IMR-90 (cell line): Measurements from ENCODE around the gene CDKL5. TPM values are rescaled to one million over a fixed set of nuclear protein-coding genes. Genes with fewer than 3 reads are reported as not detected.

ENCODE experiments used
- ATAC-seq: fragments of 200-7000 bp; cut with Tn5 transposase; 2 replicates; pipeline ENCODE4 v1.9.1; 2020; ENCODE audit warnings: low read depth, mild to moderate bottlenecking, moderate library complexity
- BruUV-seq: library from RNA; stranded (reverse); fragments of 400-500 nt; replicated peaks from 2 replicates; lab custom pipeline; 2021; lab: Mats Ljungman, UMichigan
- CTCF ChIA-PET: fragments of 300-600 bp; formaldehyde crosslinking; extraction: SDS; loops from one replicate; lab custom pipeline; 2021; ENCODE audit warnings: antibody characterized with exemption; lab: Yijun Ruan, JAX
- POLR2A ChIA-PET: fragments of 300-600 bp; sonication (Branson Sonifier 250); formaldehyde crosslinking; loops from one replicate; lab custom pipeline; 2022; ENCODE audit warnings: antibody characterized with exemption; ENCODE audit not compliant: unreplicated experiment; lab: Charles Lee
- DNase-seq: peaks from one replicate; pipeline ENCODE4 v3.0.0; 2013
- H2AFZ ChIP-seq: replicated peaks from 2 replicates; pipeline ENCODE3; 2013; ENCODE audit warnings: low read length, mild to moderate bottlenecking; ENCODE audit not compliant: poor library complexity
- H2AK5ac ChIP-seq: 2 replicates; pipeline ENCODE4 v1.6.1; 2013; ENCODE audit warnings: low read depth, low read length, inconsistent platforms
- H2AK9ac ChIP-seq: replicated peaks from 2 replicates; pipeline ENCODE3; 2013; ENCODE audit warnings: mild to moderate bottlenecking, low read depth, low read length, moderate library complexity; ENCODE audit not compliant: poor library complexity
- H2BK120ac ChIP-seq: 2 replicates; pipeline ENCODE4 v1.6.1; 2013; ENCODE audit warnings: low read depth, low read length, inconsistent platforms
- H2BK15ac ChIP-seq: 3 replicates; pipeline ENCODE4 v1.6.1; 2013; ENCODE audit warnings: low read depth, low read length, inconsistent platforms
- H2BK20ac ChIP-seq: 2 replicates; pipeline ENCODE4 v1.6.1; 2013; ENCODE audit warnings: low read depth, mild to moderate bottlenecking, inconsistent platforms, low read length, moderate library complexity
- H2BK5ac ChIP-seq: 2 replicates; pipeline ENCODE4 v1.6.1; 2013; ENCODE audit warnings: mild to moderate bottlenecking, low read depth, low read length, inconsistent platforms; ENCODE audit not compliant: poor library complexity, severe bottlenecking
- H3K14ac ChIP-seq: replicated peaks from 2 replicates; pipeline ENCODE4 v1.6.1; 2013; ENCODE audit warnings: low read depth, low read length, inconsistent platforms
- H3K18ac ChIP-seq: 2 replicates; pipeline ENCODE4 v1.6.1; 2013; ENCODE audit warnings: low read depth, low read length, control low read depth
- H3K23ac ChIP-seq: 2 replicates; pipeline ENCODE4 v1.6.1; 2013; ENCODE audit warnings: low read depth, low read length, inconsistent platforms
- H3K27ac ChIP-seq: 2 replicates; pipeline ENCODE4 v1.5.1; 2013; ENCODE audit warnings: mild to moderate bottlenecking, control low read depth, low read length; ENCODE audit not compliant: insufficient read depth
- H3K27me3 ChIP-seq: 2 replicates; pipeline ENCODE4 v1.6.1; 2013; ENCODE audit warnings: low read length; ENCODE audit not compliant: control insufficient read depth, insufficient read depth
- H3K36me3 ChIP-seq: 2 replicates; pipeline ENCODE4 v1.6.1; 2013; ENCODE audit warnings: low read length, mixed read lengths; ENCODE audit not compliant: control insufficient read depth, insufficient read depth
- H3K4ac ChIP-seq: 2 replicates; pipeline ENCODE4 v1.6.1; 2013; ENCODE audit warnings: low read depth, low read length, inconsistent platforms
- H3K4me1 ChIP-seq: 2 replicates; pipeline ENCODE4 v1.6.1; 2013; ENCODE audit warnings: low read length, mixed read lengths; ENCODE audit not compliant: control insufficient read depth, insufficient read depth
- H3K4me2 ChIP-seq: 2 replicates; pipeline ENCODE4 v1.6.1; 2013; ENCODE audit warnings: low read depth, mild to moderate bottlenecking, control low read depth, low read length, moderate library complexity
- H3K4me3 ChIP-seq: 2 replicates; pipeline ENCODE4 v1.5.1; 2013; ENCODE audit warnings: low read depth, mild to moderate bottlenecking, control low read depth, low read length, moderate library complexity; ENCODE audit not compliant: insufficient read depth
- H3K56ac ChIP-seq: 2 replicates; pipeline ENCODE4 v1.6.1; 2013; ENCODE audit warnings: low read length, inconsistent platforms; ENCODE audit not compliant: insufficient read depth; ENCODE audit errors: extremely low read depth
- H3K79me1 ChIP-seq, 2 experiments: 2 replicates each; pipeline ENCODE4 v1.6.1; 2013; ENCODE audit warnings: low read length in 2 of 2, inconsistent platforms in 1 of 2, low read depth in 1 of 2
- H3K9ac ChIP-seq: 2 replicates; pipeline ENCODE4 v1.6.1; 2013; ENCODE audit warnings: low read depth, low read length, control low read depth
- H3K9me1 ChIP-seq: 2 replicates; pipeline ENCODE4 v1.6.1; 2013; ENCODE audit warnings: low read length, inconsistent platforms; ENCODE audit not compliant: insufficient read depth
- H3K9me3 ChIP-seq: 2 replicates; pipeline ENCODE4 v1.6.1; 2013; ENCODE audit warnings: low read length; ENCODE audit not compliant: control insufficient read depth, insufficient read depth
- H4K20me1 ChIP-seq: 2 replicates; pipeline ENCODE4 v1.6.1; 2013; ENCODE audit warnings: low read length, inconsistent platforms; ENCODE audit not compliant: insufficient read depth
- H4K5ac ChIP-seq: 2 replicates; pipeline ENCODE4 v1.6.1; 2013; ENCODE audit warnings: mild to moderate bottlenecking, low read depth, low read length, control low read depth
- H4K8ac ChIP-seq, 2 experiments: 2 replicates each; pipeline ENCODE4 v1.6.1; 2013; ENCODE audit warnings: low read depth in 2 of 2, low read length in 2 of 2, control low read depth in 1 of 2, inconsistent platforms in 1 of 2
- H4K91ac ChIP-seq: 2 replicates; pipeline ENCODE4 v1.6.1; 2013; ENCODE audit warnings: low read depth, low read length, inconsistent platforms; ENCODE audit not compliant: insufficient read depth
- BHLHE40 ChIP-seq: fragments of 150-350 bp; IDR thresholded peaks from 2 replicates; pipeline ENCODE4 v1.6.1; 2016; ENCODE audit warnings: mild to moderate bottlenecking, low read depth, low read length
- CHD1 ChIP-seq: IDR thresholded peaks from 2 replicates; pipeline ENCODE4 v1.6.1; 2012; ENCODE audit warnings: low read depth, low read length, improper control_type of control experiment
- FOS ChIP-seq: fragments of 150-350 bp; IDR thresholded peaks from 2 replicates; pipeline ENCODE4 v1.6.1; 2016; ENCODE audit warnings: low read depth, low read length
- POLR2A ChIP-seq: IDR thresholded peaks from 2 replicates; pipeline ENCODE4 v1.6.1; 2012; ENCODE audit warnings: mild to moderate bottlenecking, low read depth, low read length
- RAD21 ChIP-seq: IDR thresholded peaks from 2 replicates; pipeline ENCODE4 v1.6.1; 2012; ENCODE audit warnings: low read length, improper control_type of control experiment
- RCOR1 ChIP-seq: IDR thresholded peaks from 2 replicates; pipeline ENCODE4 v1.6.1; 2012; ENCODE audit warnings: mild to moderate bottlenecking, low read length, improper control_type of control experiment; ENCODE audit not compliant: insufficient replicate concordance
- RFX5 ChIP-seq: IDR thresholded peaks from 2 replicates; pipeline ENCODE4 v1.8.0; 2012; ENCODE audit warnings: low read depth, mild to moderate bottlenecking, low read length, moderate library complexity
- WGBS, 2 experiments: methylation state at CpG; one replicate each; pipeline versions ENCODE4 v1.1.5 to v1.1.7; 2013; ENCODE audit warnings: missing lambda C conversion rate in 2 of 2; ENCODE audit not compliant: insufficient read length in 1 of 2; ENCODE audit errors: extremely low coverage in 2 of 2; 5-methylcytosine and 5-hydroxymethylcytosine counted together
- dilution Hi-C: fragments of 300-500 bp; cut with HindIII; formaldehyde crosslinking; loops from one replicate; pipeline ENCODE4 v1.14.3; 2018; ENCODE audit warnings: low sequenced_read_pairs; ENCODE audit not compliant: unreplicated experiment
- in situ Hi-C: fragments of 300-500 bp; cut with MboI; formaldehyde crosslinking; loops from 3 replicates; pipeline ENCODE4 v1.14.3; 2019; ENCODE audit warnings: low sequenced_read_pairs, inconsistent platforms, mixed read lengths
- intact Hi-C: fragments of 100-400 bp; cut with micrococcal nuclease; formaldehyde crosslinking; loops from 2 replicates; pipeline ENCODE4 v1.10.0; 2022
- polyA plus RNA-seq, 3 experiments: library from polyadenylated mRNA; depleted of rRNA; stranded (reverse); fragments of >200 nt; gene quantifications; 2 replicates each; pipeline ENCODE4 v1.2.3, GENCODE V29; 2012; ENCODE audit warnings: low replicate concordance in 1 of 3
- total RNA-seq: library from RNA; depleted of rRNA; stranded (reverse); fragments of >200 nt; gene quantifications from 2 replicates; pipeline ENCODE4 v1.2.3, GENCODE V29; 2012
- TF ChIP-seq, protein P1 (sequence below): fragments of 150-350 bp; IDR thresholded peaks from 2 replicates; pipeline ENCODE4 v1.6.1; 2017; ENCODE audit warnings: mild to moderate bottlenecking, antibody characterized with exemption, low read length, low read depth
- TF ChIP-seq, protein P2 (sequence below): conservative IDR thresholded peaks from 2 replicates; pipeline ENCODE4 v1.5.1; 2012; ENCODE audit warnings: mild to moderate bottlenecking, low read depth, low read length, improper control_type of control experiment

CDKL5 gene
- total and polyA plus RNA-seq, 2 of the 4 experiments (the other 2 are of a cell fraction) = 3.5 to 9.7 TPM

DNA sequence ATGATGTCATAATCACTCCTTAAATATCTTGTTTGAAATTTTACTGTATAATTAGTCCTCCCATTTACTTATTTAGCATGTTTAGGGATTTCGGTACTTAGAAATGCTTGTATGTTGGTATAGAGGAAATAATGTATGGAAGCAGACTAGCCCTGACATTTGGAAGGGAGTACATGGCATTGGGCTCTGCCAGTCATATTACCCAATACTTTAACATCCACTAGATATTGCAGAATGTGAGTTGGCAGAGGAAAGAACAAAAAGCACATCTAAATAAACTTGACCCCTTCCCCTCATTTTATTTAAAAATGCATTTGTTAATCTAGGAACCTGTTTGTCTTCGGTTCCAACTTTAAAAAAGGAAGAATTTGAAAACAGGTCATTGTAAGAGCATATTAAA lies 168.7 kb downstream of the CDKL5 start:
- Histone ChIP-seq H2BK5ac (no peak overlapping the region), H3K4me1 (no peaks in the 10 kb centered on the region), H3K27me3 (no peaks in the 10 kb centered on the region), H3K27ac (no peak overlapping the region), H2BK20ac (no peak overlapping the region), H3K4ac (no peak overlapping the region), H4K20me1 (no peaks in the 10 kb centered on the region), H3K4me3 (no peak overlapping the region), H3K14ac (no peak overlapping the region), H3K4me2 (no peak overlapping the region), H2AK9ac (no peak overlapping the region), H4K5ac (no peak overlapping the region), H2BK15ac (no peak overlapping the region), H2BK120ac (no peak overlapping the region), H4K8ac (no peak overlapping the region), H3K79me1 (no peaks in the 10 kb centered on the region), H3K56ac (no peak overlapping the region), H4K91ac (no peak overlapping the region), H3K23ac (no peak overlapping the region), H2AFZ (no peak overlapping the region), H3K9ac (no peak overlapping the region), H2AK5ac (no peak overlapping the region), H3K18ac (no peak overlapping the region), H3K36me3 (no peaks in the 10 kb centered on the region; the same call in 1 of the 2 replicates), H3K9me1 (no peaks in the 10 kb centered on the region), H3K9me3 (no peaks in the 10 kb centered on the region)
- TF ChIP-seq BHLHE40 = no peak
- TF ChIP-seq RFX5 = no peak
- no peak for TF ChIP-seq FOS
- TF ChIP-seq RAD21 = no peak
- TF ChIP-seq, protein P1, sequence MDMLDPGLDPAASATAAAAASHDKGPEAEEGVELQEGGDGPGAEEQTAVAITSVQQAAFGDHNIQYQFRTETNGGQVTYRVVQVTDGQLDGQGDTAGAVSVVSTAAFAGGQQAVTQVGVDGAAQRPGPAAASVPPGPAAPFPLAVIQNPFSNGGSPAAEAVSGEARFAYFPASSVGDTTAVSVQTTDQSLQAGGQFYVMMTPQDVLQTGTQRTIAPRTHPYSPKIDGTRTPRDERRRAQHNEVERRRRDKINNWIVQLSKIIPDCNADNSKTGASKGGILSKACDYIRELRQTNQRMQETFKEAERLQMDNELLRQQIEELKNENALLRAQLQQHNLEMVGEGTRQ = no peak
- TF ChIP-seq POLR2A = no peak
- TF ChIP-seq CHD1 = no peak
- TF ChIP-seq RCOR1 = no peak
- TF ChIP-seq, protein P2, sequence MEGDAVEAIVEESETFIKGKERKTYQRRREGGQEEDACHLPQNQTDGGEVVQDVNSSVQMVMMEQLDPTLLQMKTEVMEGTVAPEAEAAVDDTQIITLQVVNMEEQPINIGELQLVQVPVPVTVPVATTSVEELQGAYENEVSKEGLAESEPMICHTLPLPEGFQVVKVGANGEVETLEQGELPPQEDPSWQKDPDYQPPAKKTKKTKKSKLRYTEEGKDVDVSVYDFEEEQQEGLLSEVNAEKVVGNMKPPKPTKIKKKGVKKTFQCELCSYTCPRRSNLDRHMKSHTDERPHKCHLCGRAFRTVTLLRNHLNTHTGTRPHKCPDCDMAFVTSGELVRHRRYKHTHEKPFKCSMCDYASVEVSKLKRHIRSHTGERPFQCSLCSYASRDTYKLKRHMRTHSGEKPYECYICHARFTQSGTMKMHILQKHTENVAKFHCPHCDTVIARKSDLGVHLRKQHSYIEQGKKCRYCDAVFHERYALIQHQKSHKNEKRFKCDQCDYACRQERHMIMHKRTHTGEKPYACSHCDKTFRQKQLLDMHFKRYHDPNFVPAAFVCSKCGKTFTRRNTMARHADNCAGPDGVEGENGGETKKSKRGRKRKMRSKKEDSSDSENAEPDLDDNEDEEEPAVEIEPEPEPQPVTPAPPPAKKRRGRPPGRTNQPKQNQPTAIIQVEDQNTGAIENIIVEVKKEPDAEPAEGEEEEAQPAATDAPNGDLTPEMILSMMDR = no peak
- no TSS peak for BruUV-seq
- ATAC-seq (no peak), DNase-seq (no peak)
- no CpG with 5 or more reads among the region's 2 CpGs for WGBS, 2 experiments
- ChIA-PET POLR2A (no interaction called here), CTCF (no interaction called here)
- intact Hi-C loops (no loop called here), in situ Hi-C loops (no loop called here), dilution Hi-C loops (no loop called here)
